Stimulated activated CD4-positive, alpha-beta T cell treated with anti-CD3 and anti-CD28 coated beads, Interleukin-15, amount 100 ng/mL, for 48 hours (primary cell): ENCODE measurements around the gene SAP30L.

Source experiments
- DNase-seq, 2 donors: peaks; one replicate each; pipeline ENCODE4 v3.0.0-alpha.2; 2020; ENCODE audit warnings: low read depth in 2 of 2

Gene SAP30L

DNA sequence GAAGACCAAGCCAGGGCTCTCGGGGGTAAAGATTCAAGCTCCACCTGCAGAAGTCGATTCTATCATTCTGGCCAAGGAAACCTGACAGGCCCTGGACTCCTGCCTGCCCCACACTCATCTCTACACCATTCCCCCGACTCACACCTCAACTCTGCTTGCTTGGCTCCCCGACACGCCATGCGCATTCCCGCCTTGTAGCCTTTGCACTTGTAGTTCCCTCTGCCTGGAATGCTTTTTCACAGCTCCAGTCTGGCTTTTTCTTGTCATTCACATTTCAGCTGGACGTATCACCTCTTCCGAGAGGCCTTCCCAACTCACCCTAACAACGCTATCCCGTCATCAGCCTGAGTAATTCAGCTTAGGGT lies 60.9 kb downstream of the SAP30L start:
- no peak for DNase-seq

DNA sequence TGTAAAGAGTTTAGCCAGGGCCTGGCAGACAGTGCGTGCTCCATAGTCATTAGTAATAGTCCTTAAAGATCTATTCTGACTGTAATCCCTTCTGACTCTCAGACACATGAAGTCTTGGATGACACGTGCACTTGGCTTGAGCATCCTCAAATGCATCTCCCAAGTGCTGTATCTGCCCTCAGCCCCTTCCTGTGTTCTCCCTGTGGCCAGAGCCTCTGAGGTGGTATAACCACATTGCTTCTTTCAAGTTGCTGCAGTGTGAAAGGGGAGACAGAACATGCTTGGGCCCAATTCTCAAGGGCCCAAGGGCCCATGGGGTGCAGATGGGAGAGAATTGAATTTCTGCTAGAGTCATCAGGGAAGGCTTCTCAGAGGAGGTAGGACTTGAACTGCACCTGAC lies 62.3 kb downstream of the SAP30L start:
- no peak for DNase-seq

- no peak for DNase-seq
Measured at GRCh38 chr5:154509784-154510555, 64.2 kb downstream of the SAP30L start.
